Calu3 (cell line): ENCODE measurements around the gene IMMP2L. TPM values are rescaled to one million over a fixed set of nuclear protein-coding genes. Genes with fewer than 3 reads are reported as not detected.
A peak's percentile ranks its signal among the peaks of the same experiment; 100 is the strongest.

Experiments
- BruUV-seq: library from RNA; stranded (reverse); fragments of 400-500 nt; replicated peaks from 2 replicates; lab custom pipeline; 2021; lab: Mats Ljungman, UMichigan
- CTCF ChIA-PET: fragments of 300-600 bp; sonication (Branson Sonifier 250); formaldehyde crosslinking; loops from one replicate; lab custom pipeline; 2022; ENCODE audit warnings: antibody characterized with exemption; lab: Charles Lee
- DNase-seq: peaks from one replicate; pipeline ENCODE4 v3.0.0; 2022
- H3K27ac Mint-ChIP-seq: one replicate; pipeline ENCODE4 v1.8.0; 2022; ENCODE audit warnings: mixed read lengths; ENCODE audit not compliant: unreplicated experiment
- H3K27me3 Mint-ChIP-seq: one replicate; pipeline ENCODE4 v1.8.0; 2022; ENCODE audit warnings: mixed read lengths; ENCODE audit not compliant: unreplicated experiment
- H3K36me3 Mint-ChIP-seq: one replicate; pipeline ENCODE4 v1.8.0; 2022; ENCODE audit warnings: mild to moderate bottlenecking, moderate library complexity, mixed read lengths; ENCODE audit not compliant: insufficient read depth, unreplicated experiment
- H3K4me1 Mint-ChIP-seq: one replicate; pipeline ENCODE4 v1.8.0; 2022; ENCODE audit warnings: mild to moderate bottlenecking, low read depth, mixed read lengths; ENCODE audit not compliant: unreplicated experiment
- H3K4me3 Mint-ChIP-seq: one replicate; pipeline ENCODE4 v1.8.0; 2022; ENCODE audit warnings: mild to moderate bottlenecking, low read depth, moderate library complexity, mixed read lengths; ENCODE audit not compliant: unreplicated experiment
- H3K9me3 Mint-ChIP-seq: one replicate; pipeline ENCODE4 v1.8.0; 2022; ENCODE audit warnings: low read depth, mixed read lengths; ENCODE audit not compliant: unreplicated experiment
- intact Hi-C: fragments of 100-400 bp; cut with micrococcal nuclease; formaldehyde crosslinking; loops from one replicate; pipeline ENCODE4 v1.10.0; 2022; ENCODE audit not compliant: unreplicated experiment
- total RNA-seq: library from RNA; stranded (reverse); gene quantifications from 2 replicates; pipeline ENCODE4 v1.2.3, GENCODE V29; 2022
- TF ChIP-seq, protein P1 (sequence below): fragments of 200-600 bp; IDR thresholded peaks from one replicate; pipeline ENCODE4 v1.8.0; 2022; ENCODE audit warnings: antibody characterized with exemption; ENCODE audit not compliant: unreplicated experiment

Gene IMMP2L
- total RNA-seq, 1 experiment from 2014 or later = 28.6 TPM

DNA sequence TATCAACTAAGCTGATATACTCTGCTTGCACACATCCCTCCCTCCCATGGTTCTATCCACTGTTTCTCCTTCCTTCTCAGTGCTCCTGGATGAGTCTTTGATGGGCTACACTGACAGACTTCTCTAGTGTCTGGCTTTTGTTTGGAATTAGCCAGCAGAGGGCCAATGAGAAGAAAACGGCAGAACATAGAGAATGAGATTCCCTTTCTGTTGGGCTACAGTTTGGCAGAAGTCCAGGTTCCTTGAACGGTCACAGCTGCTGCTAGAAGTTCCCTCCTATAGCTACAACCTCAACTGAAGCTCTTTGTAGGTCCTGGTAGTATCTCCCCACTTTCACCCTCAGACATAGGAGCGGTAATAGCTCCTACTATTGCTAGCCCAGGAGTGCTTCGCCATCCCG, 722.4 kb downstream of the IMMP2L start:
- TF ChIP-seq, protein P1, sequence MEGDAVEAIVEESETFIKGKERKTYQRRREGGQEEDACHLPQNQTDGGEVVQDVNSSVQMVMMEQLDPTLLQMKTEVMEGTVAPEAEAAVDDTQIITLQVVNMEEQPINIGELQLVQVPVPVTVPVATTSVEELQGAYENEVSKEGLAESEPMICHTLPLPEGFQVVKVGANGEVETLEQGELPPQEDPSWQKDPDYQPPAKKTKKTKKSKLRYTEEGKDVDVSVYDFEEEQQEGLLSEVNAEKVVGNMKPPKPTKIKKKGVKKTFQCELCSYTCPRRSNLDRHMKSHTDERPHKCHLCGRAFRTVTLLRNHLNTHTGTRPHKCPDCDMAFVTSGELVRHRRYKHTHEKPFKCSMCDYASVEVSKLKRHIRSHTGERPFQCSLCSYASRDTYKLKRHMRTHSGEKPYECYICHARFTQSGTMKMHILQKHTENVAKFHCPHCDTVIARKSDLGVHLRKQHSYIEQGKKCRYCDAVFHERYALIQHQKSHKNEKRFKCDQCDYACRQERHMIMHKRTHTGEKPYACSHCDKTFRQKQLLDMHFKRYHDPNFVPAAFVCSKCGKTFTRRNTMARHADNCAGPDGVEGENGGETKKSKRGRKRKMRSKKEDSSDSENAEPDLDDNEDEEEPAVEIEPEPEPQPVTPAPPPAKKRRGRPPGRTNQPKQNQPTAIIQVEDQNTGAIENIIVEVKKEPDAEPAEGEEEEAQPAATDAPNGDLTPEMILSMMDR = no peak
- peak; percentile 2 for DNase-seq
- no TSS peak for BruUV-seq
- Mint-ChIP-seq H3K27me3 (no peaks in the 10 kb centered on the region), H3K9me3 (no peaks in the 10 kb centered on the region), H3K4me3 (no peak overlapping the region), H3K36me3 (no peaks in the 10 kb centered on the region), H3K4me1 (peaks cover 16% of the 10 kb centered on the region), H3K27ac (no peak overlapping the region)
- intact Hi-C loops = no loop called here
- CTCF ChIA-PET = interaction anchor here (1.2 kb wide), 1 partner anchor 11 kb away, joined by 5 read pairs; no protein-coding TSS in a partner anchor

DNA sequence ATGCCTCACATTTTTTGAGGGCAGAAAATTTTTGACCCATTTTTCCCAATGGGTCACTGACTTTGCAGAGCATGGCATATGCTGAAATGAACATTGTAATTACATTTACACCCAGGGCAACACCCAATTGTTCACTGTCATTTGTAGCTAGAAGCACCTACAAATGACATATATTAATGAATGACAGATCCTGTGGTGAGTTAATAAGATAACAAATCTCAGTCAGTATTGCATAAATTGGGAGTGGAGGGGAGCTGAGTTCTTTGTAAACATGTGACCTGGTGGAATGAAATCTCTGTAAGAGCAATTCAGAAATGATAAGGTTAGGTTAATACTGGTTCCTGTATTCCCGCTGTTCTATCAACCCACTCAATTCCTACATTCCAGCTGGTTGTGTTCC, 726.4 kb downstream of the IMMP2L start:
- H3K36me3 Mint-ChIP-seq = no peaks in the 10 kb centered on the region
- peaks cover 17% of the 10 kb centered on the region for H3K4me1 Mint-ChIP-seq
- DNase-seq = no peak
- H3K27me3 Mint-ChIP-seq = no peaks in the 10 kb centered on the region
- TF ChIP-seq, protein P1 = no peak
- intact Hi-C loops = no loop called here
- H3K27ac Mint-ChIP-seq = no peak overlapping the region
- no peaks in the 10 kb centered on the region for H3K9me3 Mint-ChIP-seq
- no peak overlapping the region for H3K4me3 Mint-ChIP-seq
- no TSS peak for BruUV-seq
- CTCF ChIA-PET = interaction anchor here (1.2 kb wide), 1 partner anchor 10 kb away, joined by 3 read pairs; no protein-coding TSS in a partner anchor

DNA sequence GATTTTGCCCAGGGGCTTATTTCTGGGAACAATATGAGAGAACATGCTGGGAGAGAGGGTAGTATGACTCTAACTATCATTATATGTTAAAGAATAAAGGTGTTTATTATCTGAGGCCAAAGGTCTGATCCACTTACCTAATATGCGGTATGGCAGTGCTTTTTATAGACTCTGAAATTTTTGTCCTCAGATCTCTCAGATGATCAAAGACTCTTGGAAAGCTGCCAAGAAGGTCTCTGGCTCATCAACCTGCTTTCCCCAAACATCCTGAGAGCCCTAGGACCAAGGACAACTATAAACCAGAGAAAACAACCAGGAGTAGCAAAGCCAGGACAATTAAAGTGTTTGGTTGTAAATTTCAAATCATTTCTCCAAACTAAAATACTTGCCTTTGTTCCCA, 727.1 kb downstream of the IMMP2L start:
- CTCF ChIA-PET = interaction anchor here (1.2 kb wide), 1 partner anchor 10 kb away, joined by 3 read pairs; no protein-coding TSS in a partner anchor
- peaks cover 17% of the 10 kb centered on the region for H3K4me1 Mint-ChIP-seq
- BruUV-seq = no TSS peak
- no peaks in the 10 kb centered on the region for H3K27me3 Mint-ChIP-seq
- H3K36me3 Mint-ChIP-seq = no peaks in the 10 kb centered on the region
- no peak overlapping the region for H3K27ac Mint-ChIP-seq
- TF ChIP-seq, protein P1 = no peak
- H3K9me3 Mint-ChIP-seq = no peaks in the 10 kb centered on the region
- intact Hi-C loops = no loop called here
- no peak for DNase-seq
- no peak overlapping the region for H3K4me3 Mint-ChIP-seq

DNA sequence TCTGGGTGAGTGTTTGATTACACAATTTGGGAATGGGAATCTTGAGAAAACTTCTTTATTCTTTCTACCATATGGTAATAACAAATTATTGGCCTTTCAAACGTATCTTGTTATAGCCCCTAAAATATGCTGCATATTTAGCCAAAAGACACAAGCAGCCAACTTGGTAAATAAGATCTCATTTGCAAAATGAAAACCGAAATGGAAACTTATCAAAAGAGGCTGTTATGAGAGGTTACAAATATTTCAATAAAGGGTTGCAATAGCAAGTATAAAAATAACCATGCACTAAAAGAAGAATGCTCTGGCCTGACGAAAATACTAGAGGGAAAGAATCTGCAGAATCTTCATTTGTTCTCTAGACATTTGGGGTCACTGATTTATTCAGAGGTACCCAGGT, 730.9 kb downstream of the IMMP2L start:
- intact Hi-C loops = no loop called here
- no peaks in the 10 kb centered on the region for H3K9me3 Mint-ChIP-seq

More for the DNA sequence above, 730.9 kb downstream of the IMMP2L start:
- TF ChIP-seq, protein P1 = no peak
- DNase-seq = no peak
- Mint-ChIP-seq H3K4me1 (peaks cover 16% of the 10 kb centered on the region), H3K27me3 (no peaks in the 10 kb centered on the region), H3K27ac (no peak overlapping the region), H3K36me3 (no peaks in the 10 kb centered on the region), H3K4me3 (no peak overlapping the region)
- no TSS peak for BruUV-seq
- CTCF ChIA-PET = no interaction called here
